Measurements from ENCODE around the gene VIM. TPM values are rescaled to one million over a fixed set of nuclear protein-coding genes. Genes with fewer than 3 reads are reported as not detected.

VIM gene
- total and polyA plus RNA-seq, 12 donors = 200 to 1,377 (median 723) TPM

- H3K27me3 ChIP-seq = no peaks in the 10 kb centered on the region
- DNase-seq = no peak
- peaks cover 0 to 34% of the 10 kb centered on the region in 2 donors for H3K36me3 ChIP-seq (replicated peaks in 1 of 2)
- H3K9me3 ChIP-seq (replicated peaks in 1 of 3) = no peaks in the 10 kb centered on the region
- H3K4me3 ChIP-seq = no peak overlapping the region
- TF ChIP-seq CTCF (IDR thresholded peaks at IDR 0.05) = no peak
- no peak for TF ChIP-seq POLR2A (IDR thresholded peaks at IDR 0.05)
- peaks cover 0 to 4% of the 10 kb centered on the region in 2 donors for H3K4me1 ChIP-seq (replicated peaks in 1 of 2)
- intact Hi-C loops (cut with DNase I) = no loop called here
- H3K27ac ChIP-seq = no peak overlapping the region
- 88 to 93% (median 92%) methylated on average over 6 of the region's 6 CpGs for WGBS, 4 donors
Observed at GRCh38 chr10:17239345-17240085, 11.5 kb downstream of the VIM start.

- Histone ChIP-seq H3K4me1 (replicated peaks in 1 of 2) (peaks cover 0 to 3% of the 10 kb centered on the region in 2 donors), H3K36me3 (replicated peaks in 1 of 2) (peaks cover 0 to 29% of the 10 kb centered on the region in 2 donors), H3K4me3 (no peak overlapping the region), H3K9me3 (replicated peaks in 1 of 3) (no peaks in the 10 kb centered on the region), H3K27ac (no peak overlapping the region), H3K27me3 (no peaks in the 10 kb centered on the region)
- TF ChIP-seq CTCF (IDR thresholded peaks at IDR 0.05) (no peak), POLR2A (IDR thresholded peaks at IDR 0.05) (no peak)
- DNase-seq = no peak
- 85 to 92% (median 89%) methylated on average over 2 of the region's 2 CpGs for WGBS, 4 donors
- intact Hi-C loops (cut with DNase I) = no loop called here
Observed at GRCh38 chr10:17240096-17240495, 12.1 kb downstream of the VIM start.

- H3K36me3 ChIP-seq (replicated peaks in 1 of 2) = peaks cover 0 to 23% of the 10 kb centered on the region in 2 donors
- 88 to 96% (median 91%) methylated on average over 4 of the region's 4 CpGs for WGBS, 4 donors
- TF ChIP-seq CTCF (IDR thresholded peaks at IDR 0.05) (no peak), POLR2A (IDR thresholded peaks at IDR 0.05) (no peak)
- intact Hi-C loops (cut with DNase I) = no loop called here
- no peak for DNase-seq
- no peaks in the 10 kb centered on the region for H3K4me1 ChIP-seq (replicated peaks in 1 of 2)
- no peak overlapping the region for H3K4me3 ChIP-seq
- H3K27ac ChIP-seq = no peak overlapping the region
- no peaks in the 10 kb centered on the region for H3K9me3 ChIP-seq (replicated peaks in 1 of 3)
- no peaks in the 10 kb centered on the region for H3K27me3 ChIP-seq
Observed at GRCh38 chr10:17240616-17241015, 12.6 kb downstream of the VIM start.

GRCh38 chr10:17241611-17242333 is 13.7 kb downstream of the VIM start:
- intact Hi-C loops (cut with DNase I) = no loop called here
- TF ChIP-seq POLR2A (IDR thresholded peaks at IDR 0.05) (no peak), CTCF (IDR thresholded peaks at IDR 0.05) (no peak)
- Histone ChIP-seq H3K27me3 (no peaks in the 10 kb centered on the region), H3K4me1 (replicated peaks in 1 of 2) (no peaks in the 10 kb centered on the region), H3K36me3 (replicated peaks in 1 of 2) (peaks cover 0 to 12% of the 10 kb centered on the region in 2 donors), H3K9me3 (replicated peaks in 1 of 3) (no peaks in the 10 kb centered on the region), H3K4me3 (no peak overlapping the region), H3K27ac (no peak overlapping the region)
- 89 to 92% (median 91%) methylated on average over 4 to 5 of the region's 5 CpGs for WGBS, 4 donors
- no peak for DNase-seq

All from adrenal gland (tissue), 12 donors.